A549 (cell line): ENCODE results near the gene PTPRD. TPM values are rescaled to one million over a fixed set of nuclear protein-coding genes. Genes with fewer than 3 reads are reported as not detected.

Experiments
- ATAC-seq, 2 experiments: fragments of 200-7000 bp in 1 of 2; fragments of >200 bp in 1 of 2; cut with Nextera tagmentation in 1 of 2; cut with Tn5 transposase in 1 of 2; 3 replicates each; pipeline versions ENCODE4 v1.8.0 to v1.9.1; 2018 to 2020; ENCODE audit warnings: mild to moderate bottlenecking in 1 of 2, moderate library complexity in 1 of 2
- CTCF ChIA-PET: fragments of 300-600 bp; sonication (Branson Sonifier 250); formaldehyde crosslinking; extraction: SDS; loops from one replicate; lab custom pipeline; 2021; ENCODE audit warnings: antibody characterized with exemption, inconsistent platforms; lab: Yijun Ruan, JAX
- POLR2A ChIA-PET: fragments of 350-600 bp; formaldehyde crosslinking; extraction: SDS; loops from one replicate; lab custom pipeline; 2021; ENCODE audit warnings: antibody characterized with exemption, inconsistent platforms; lab: Yijun Ruan, JAX
- DNase-seq, 2 experiments: peaks; one replicate each; pipeline versions ENCODE4 v3.0.0 to v3.0.0-alpha.2; 2011 to 2016; ENCODE audit warnings: low read depth in 1 of 2, low spot score in 1 of 2
- FAIRE-seq: peaks from 2 replicates; lab custom pipeline; 2011; peaks lifted over from hg19 to GRCh38; lab: Jason Lieb, UNC
- H3K27ac ChIP-seq, 2 experiments: fragments of >200 bp; sonication (Bioruptor Twin); formaldehyde crosslinking; 3 replicates each; pipeline ENCODE4 v1.5.1; 2016 to 2017
- H3K4me1 ChIP-seq: fragments of >200 bp; sonication (Bioruptor Twin); formaldehyde crosslinking; 3 replicates; pipeline ENCODE4 v1.6.1; 2016
- H3K4me2 ChIP-seq: fragments of >200 bp; sonication (Bioruptor Twin); formaldehyde crosslinking; 3 replicates; pipeline ENCODE4 v1.6.1; 2016
- H3K4me3 ChIP-seq: fragments of >200 bp; sonication (Bioruptor Twin); formaldehyde crosslinking; 3 replicates; pipeline ENCODE4 v1.5.1; 2016
- H3K9me3 ChIP-seq: fragments of >200 bp; sonication (Bioruptor Twin); formaldehyde crosslinking; 3 replicates; pipeline ENCODE4 v1.6.1; 2016
- CBX8 ChIP-seq: fragments of 200-600 bp; sonication (generic); IDR thresholded peaks from 2 replicates; pipeline ENCODE4 v1.6.1; 2016
- CEBPB ChIP-seq, 2 experiments: fragments of >200 bp in 1 of 2; sonication (Bioruptor Twin) in 1 of 2; formaldehyde crosslinking in 1 of 2; IDR thresholded peaks; 2 replicates each; pipeline ENCODE4 v1.6.1; 2012 to 2016
- CHD2 ChIP-seq: fragments of 150-350 bp; IDR thresholded peaks from 2 replicates; pipeline ENCODE4 v1.6.1; 2014; ENCODE audit warnings: low read length; ENCODE audit not compliant: partially characterized antibody
- EHF ChIP-seq: fragments of 250-450 bp; sonication (Bioruptor Pico); IDR thresholded peaks from 2 replicates; pipeline ENCODE4 v1.5.0; 2020; ENCODE audit warnings: mild to moderate bottlenecking
- ELK1 ChIP-seq: fragments of 150-350 bp; IDR thresholded peaks from 2 replicates; pipeline ENCODE4 v1.6.1; 2014; ENCODE audit warnings: low read depth, mild to moderate bottlenecking, low read length
- FOXS1 ChIP-seq: fragments of 250-450 bp; sonication (Bioruptor Pico); IDR thresholded peaks from 2 replicates; pipeline ENCODE4 v1.5.0; 2020; ENCODE audit warnings: mild to moderate bottlenecking, moderate library complexity
- HES2 ChIP-seq: fragments of >200 bp; sonication (Bioruptor Twin); formaldehyde crosslinking; IDR thresholded peaks from 2 replicates; pipeline ENCODE4 v1.6.1; 2016
- HEYL ChIP-seq: fragments of 250-450 bp; sonication (Bioruptor Pico); IDR thresholded peaks from 2 replicates; pipeline ENCODE4 v1.8.0; 2021; ENCODE audit warnings: mild to moderate bottlenecking, moderate library complexity
- HMGXB4 ChIP-seq: fragments of 250-450 bp; sonication (Bioruptor Pico); IDR thresholded peaks from 2 replicates; pipeline ENCODE4 v1.5.0; 2021; ENCODE audit warnings: mild to moderate bottlenecking, moderate library complexity, borderline replicate concordance
- HOXB5 ChIP-seq: fragments of 250-450 bp; sonication (Bioruptor Pico); IDR thresholded peaks from 2 replicates; pipeline ENCODE4 v1.5.0; 2020; ENCODE audit warnings: mild to moderate bottlenecking, moderate library complexity
- JUN ChIP-seq, 2 experiments: fragments of >200 bp; sonication (Bioruptor Twin); formaldehyde crosslinking; IDR thresholded peaks; 2 replicates in 1 of 2; 3 replicates in 1 of 2; pipeline ENCODE4 v1.6.1; 2016 to 2017
- MAFK ChIP-seq: fragments of 450-650 bp; IDR thresholded peaks from 2 replicates; pipeline ENCODE4 v1.6.1; 2014; ENCODE audit not compliant: partially characterized antibody
- MAX ChIP-seq: IDR thresholded peaks from 2 replicates; pipeline ENCODE4 v1.6.1; 2012
- MAZ ChIP-seq: fragments of 150-350 bp; IDR thresholded peaks from 2 replicates; pipeline ENCODE4 v1.6.1; 2014; ENCODE audit warnings: antibody characterized with exemption, low read depth, low read length, borderline replicate concordance
- MYC ChIP-seq: IDR thresholded peaks from 2 replicates; pipeline ENCODE4 v1.6.1; 2012; ENCODE audit warnings: mild to moderate bottlenecking, inconsistent platforms, low read length, improper control_type of control experiment, borderline replicate concordance
- NFE2L2 ChIP-seq: fragments of 150-350 bp; conservative IDR thresholded peaks from 2 replicates; pipeline ENCODE4 v1.6.1; 2014; ENCODE audit warnings: low read length
- NPAS2 ChIP-seq: fragments of 250-450 bp; sonication (Bioruptor Pico); IDR thresholded peaks from 2 replicates; pipeline ENCODE4 v1.8.0; 2022; ENCODE audit warnings: mild to moderate bottlenecking, moderate library complexity, borderline replicate concordance
- PBX3 ChIP-seq: IDR thresholded peaks from 2 replicates; pipeline ENCODE4 v1.6.1; 2012
- POLR2A ChIP-seq: IDR thresholded peaks from 2 replicates; pipeline ENCODE4 v1.6.1; 2012; ENCODE audit warnings: mild to moderate bottlenecking, low read length
- POLR2AphosphoS2 ChIP-seq: conservative IDR thresholded peaks from 2 replicates; pipeline ENCODE4 v1.6.1; 2012; ENCODE audit warnings: low read length, improper control_type of control experiment, inconsistent platforms
- RCOR1 ChIP-seq: fragments of 150-350 bp; IDR thresholded peaks from 2 replicates; pipeline ENCODE4 v1.6.1; 2014; ENCODE audit warnings: antibody characterized with exemption, low read length, low read depth
- SMC3 ChIP-seq: fragments of >200 bp; sonication (Bioruptor Twin); formaldehyde crosslinking; IDR thresholded peaks from 3 replicates; pipeline ENCODE4 v1.6.1; 2018; ENCODE audit warnings: inconsistent platforms
- SREBF2 ChIP-seq: fragments of 450-650 bp; IDR thresholded peaks from 2 replicates; pipeline ENCODE4 v1.6.1; 2014; ENCODE audit warnings: mild to moderate bottlenecking, moderate library complexity
- TP53 ChIP-seq: fragments of 250-450 bp; sonication (Bioruptor Pico); IDR thresholded peaks from 2 replicates; pipeline ENCODE4 v1.5.0; 2021; ENCODE audit warnings: mild to moderate bottlenecking, moderate library complexity
- USF2 ChIP-seq: fragments of 450-650 bp; IDR thresholded peaks from 2 replicates; pipeline ENCODE4 v1.6.1; 2014; ENCODE audit warnings: antibody characterized with exemption
- ZC3H11A ChIP-seq: fragments of 450-650 bp; IDR thresholded peaks from 2 replicates; pipeline ENCODE4 v1.6.1; 2014; ENCODE audit warnings: antibody characterized with exemption, mild to moderate bottlenecking
- ZSCAN20 ChIP-seq: fragments of 250-450 bp; sonication (Bioruptor Pico); IDR thresholded peaks from 2 replicates; pipeline ENCODE4 v1.8.0; 2022; ENCODE audit warnings: mild to moderate bottlenecking, moderate library complexity
- WGBS: methylation state at CpG from one replicate; pipeline ENCODE4 v1.1.6; 2017; ENCODE audit errors: missing lambda C conversion rate; 5-methylcytosine and 5-hydroxymethylcytosine counted together
- polyA plus RNA-seq, 4 experiments: library from polyadenylated mRNA; depleted of rRNA in 3 of 4; stranded (reverse); fragments of >200 nt; fragmentation: RNase III in 1 of 4; extraction: RNeasy Plus Mini Kit Qiagen cat#74134 plus additional on column Dnase treatment in 1 of 4; gene quantifications; 2 replicates in 3 of 4; 3 replicates in 1 of 4; pipeline ENCODE4 v1.2.3, GENCODE V29; 2011 to 2017
- TF ChIP-seq, protein P1 (sequence below): fragments of 250-450 bp; sonication (Bioruptor Pico); IDR thresholded peaks from 2 replicates; pipeline ENCODE4 v1.5.0; 2020; ENCODE audit warnings: low read depth, mild to moderate bottlenecking, moderate library complexity

The PTPRD gene
- polyA plus RNA-seq, 2 of the 4 experiments (the other 2 are of a cell fraction) = 0.39 to 1.3 TPM

- Histone ChIP-seq H3K4me3 (no peak overlapping the region), H3K4me1 (no peaks in the 10 kb centered on the region), H3K9me3 (no peaks in the 10 kb centered on the region), H3K27ac (no peak overlapping the region), H3K4me2 (no peak overlapping the region)
- ATAC-seq (no peak), FAIRE-seq (no peak), DNase-seq (no peak)
- ChIA-PET CTCF (no interaction called here), POLR2A (no interaction called here)
- 82% methylated on average over 34 of the region's 44 CpGs for WGBS
- TF ChIP-seq PBX3 (no peak), HOXB5 (CRISPR knock-in tag) (no peak), MAZ (no peak), CHD2 (no peak), SMC3 (no peak), CEBPB (IDR thresholded peaks at IDR 0.05) (no peak), POLR2AphosphoS2 (no peak), MAX (no peak), HES2 (no peak), EHF (no peak), USF2 (no peak), MAFK (no peak), NPAS2 (CRISPR knock-in tag) (no peak), ZSCAN20 (CRISPR knock-in tag) (no peak), RCOR1 (no peak)
These were observed 1899.5 kb downstream of the PTPRD start for GRCh38 chr9:8713149-8713810.

DNA sequence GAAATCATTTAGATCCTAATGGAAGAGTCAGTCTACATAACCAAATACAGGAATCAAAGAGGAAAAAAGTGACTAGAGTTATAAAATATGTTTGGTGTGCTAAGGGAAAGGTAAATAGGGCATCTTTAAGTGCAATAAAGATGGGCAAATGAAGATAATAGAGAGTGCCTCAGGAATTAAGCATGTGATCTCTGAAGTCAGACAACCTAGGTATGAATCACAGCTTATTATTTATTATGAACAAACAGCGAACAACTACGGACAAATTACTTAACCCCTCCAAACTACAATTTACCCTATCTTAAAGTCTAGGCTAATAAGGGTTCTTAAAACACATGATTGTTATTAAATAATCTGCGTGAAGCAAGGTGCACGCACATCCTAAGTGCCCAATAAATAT lies 1903.1 kb downstream of the PTPRD start:
- CTCF ChIA-PET = no interaction called here
- no peak for DNase-seq
- no peak overlapping the region for H3K27ac ChIP-seq
- no peak for FAIRE-seq
- TF ChIP-seq TP53 (CRISPR knock-in tag) (no peak), HEYL (CRISPR knock-in tag) (no peak), JUN (IDR thresholded peaks at IDR 0.05) (no peak), ZC3H11A (no peak), POLR2AphosphoS2 (no peak), SREBF2 (no peak), MYC (no peak), HMGXB4 (CRISPR knock-in tag) (no peak), MAFK (no peak), EHF (no peak), ELK1 (no peak), FOXS1 (no peak), POLR2A (no peak), CBX8 (no peak), NFE2L2 (no peak)
- TF ChIP-seq, protein P1, sequence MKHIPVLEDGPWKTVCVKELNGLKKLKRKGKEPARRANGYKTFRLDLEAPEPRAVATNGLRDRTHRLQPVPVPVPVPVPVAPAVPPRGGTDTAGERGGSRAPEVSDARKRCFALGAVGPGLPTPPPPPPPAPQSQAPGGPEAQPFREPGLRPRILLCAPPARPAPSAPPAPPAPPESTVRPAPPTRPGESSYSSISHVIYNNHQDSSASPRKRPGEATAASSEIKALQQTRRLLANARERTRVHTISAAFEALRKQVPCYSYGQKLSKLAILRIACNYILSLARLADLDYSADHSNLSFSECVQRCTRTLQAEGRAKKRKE (CRISPR knock-in tag) = no peak
- TF ChIP-seq, all 56 proteins: peak for 0
- POLR2A ChIA-PET = no interaction called here
- WGBS = 41% methylated on average over 4 of the region's 4 CpGs
- ATAC-seq = no peak
- Histone ChIP-seq H3K9me3 (no peaks in the 10 kb centered on the region), H3K4me1 (no peaks in the 10 kb centered on the region), H3K4me3 (no peak overlapping the region), H3K4me2 (no peak overlapping the region)
